GM10248 (cell line): ENCODE results near the gene LPAR3.

Source experiments
- CTCF ChIA-PET: fragments of 300-600 bp; sonication (Branson Sonifier 250); formaldehyde crosslinking; extraction: SDS; loops from one replicate; lab custom pipeline; 2021; ENCODE audit warnings: antibody characterized with exemption; lab: Yijun Ruan, JAX
- POLR2A ChIA-PET: fragments of 350-650 bp; sonication (Branson Sonifier 250); formaldehyde crosslinking; extraction: SDS; loops from one replicate; lab custom pipeline; 2020; ENCODE audit warnings: antibody characterized with exemption; lab: Yijun Ruan, JAX
- DNase-seq: peaks from one replicate; pipeline ENCODE4 v3.0.0; 2012; ENCODE audit errors: extremely low spot score
- CTCF ChIP-seq: IDR thresholded peaks from 2 replicates; pipeline ENCODE4 v1.5.1; 2012; ENCODE audit warnings: mild to moderate bottlenecking, low read depth; ENCODE audit errors: extremely low read depth, missing control alignments, control extremely low read depth

Gene LPAR3

GRCh38 chr1:84846387-84846786 lies 46.6 kb downstream of the LPAR3 start:
- ChIA-PET POLR2A (no interaction called here), CTCF (interaction anchor here (1.4 kb wide), 1 partner anchor 64 kb away, joined by 5 read pairs; no protein-coding TSS in a partner anchor)
- no peak for DNase-seq
- no peak for TF ChIP-seq CTCF

GRCh38 chr1:84845357-84845756 lies 47.6 kb downstream of the LPAR3 start:
- CTCF ChIA-PET, result interaction anchor here (1.4 kb wide), 1 partner anchor 63 kb away, joined by 5 read pairs; no protein-coding TSS in a partner anchor

GRCh38 chr1:84844094-84844493 lies 48.9 kb downstream of the LPAR3 start:
- no peak for TF ChIP-seq CTCF
- ChIA-PET POLR2A (no interaction called here), CTCF (interaction anchor here (0.8 to 1.5 kb wide), 6 partner anchors 9 to 91 kb away, joined by 3 to 6 read pairs (median 3); no protein-coding TSS in a partner anchor)
- DNase-seq, result no peak

More at GRCh38 chr1:84845357-84845756, 47.6 kb downstream of the LPAR3 start:
- POLR2A ChIA-PET, result no interaction called here
- TF ChIP-seq CTCF, result no peak
- DNase-seq, result no peak

- TF ChIP-seq CTCF, result no peak
- DNase-seq, result no peak
- POLR2A ChIA-PET, result no interaction called here
- CTCF ChIA-PET, result interaction anchor here (1.1 to 1.5 kb wide), 3 partner anchors 10 to 19 kb away, joined by 3 to 6 read pairs (median 3); no protein-coding TSS in a partner anchor
These were observed 50.2 kb downstream of the LPAR3 start for GRCh38 chr1:84842748-84843231.

- no peak for TF ChIP-seq CTCF
- CTCF ChIA-PET, result interaction anchor here (1.1 kb wide), 1 partner anchor 16 kb away, joined by 3 read pairs; no protein-coding TSS in a partner anchor
- POLR2A ChIA-PET, result no interaction called here
- no peak for DNase-seq
These were observed 51.0 kb downstream of the LPAR3 start for GRCh38 chr1:84841971-84842370.

GRCh38 chr1:84840346-84840745 lies 52.7 kb downstream of the LPAR3 start:
- DNase-seq, result no peak
- CTCF ChIA-PET, result interaction anchor here (1.2 to 2.1 kb wide), 3 partner anchors 12 to 58 kb away, joined by 4 to 7 read pairs (median 5); no protein-coding TSS in a partner anchor
- POLR2A ChIA-PET, result no interaction called here
- TF ChIP-seq CTCF, result no peak

GRCh38 chr1:84839544-84839943 lies 53.5 kb downstream of the LPAR3 start:
- ChIA-PET POLR2A (no interaction called here), CTCF (interaction anchor here (0.7 to 2.1 kb wide), 5 partner anchors 10 to 57 kb away, joined by 3 to 7 read pairs (median 4); no protein-coding TSS in a partner anchor)
- TF ChIP-seq CTCF, result no peak
- DNase-seq, result no peak
